Transverse colon (tissue), 4 donors: ENCODE results near the gene RER1.

Experiments
- POLR2A ChIP-seq: fragments of 450-650 bp; IDR thresholded peaks from one replicate; pipeline ENCODE4 v1.6.1; 2016; ENCODE audit warnings: antibody characterized with exemption, mild to moderate bottlenecking, moderate library complexity
- POLR2AphosphoS5 ChIP-seq, 3 donors: sonication (generic); formaldehyde crosslinking; IDR thresholded peaks; one replicate each; pipeline ENCODE4 v1.6.1; 2016; ENCODE audit warnings: antibody characterized with exemption in 3 of 3
- TF ChIP-seq, protein P1 (sequence below), 5 experiments: fragments of 200-600 bp in 3 of 5; fragments of 450-650 bp in 2 of 5; sonication (generic) in 3 of 5; IDR thresholded peaks; 1 replicate in 2 of 5; 2 replicates in 3 of 5; pipeline ENCODE4 v1.5.1; 2016 to 2017; ENCODE audit warnings: antibody characterized with exemption in 5 of 5, inconsistent platforms in 3 of 5, mild to moderate bottlenecking in 2 of 5, moderate library complexity in 1 of 5

DNA sequence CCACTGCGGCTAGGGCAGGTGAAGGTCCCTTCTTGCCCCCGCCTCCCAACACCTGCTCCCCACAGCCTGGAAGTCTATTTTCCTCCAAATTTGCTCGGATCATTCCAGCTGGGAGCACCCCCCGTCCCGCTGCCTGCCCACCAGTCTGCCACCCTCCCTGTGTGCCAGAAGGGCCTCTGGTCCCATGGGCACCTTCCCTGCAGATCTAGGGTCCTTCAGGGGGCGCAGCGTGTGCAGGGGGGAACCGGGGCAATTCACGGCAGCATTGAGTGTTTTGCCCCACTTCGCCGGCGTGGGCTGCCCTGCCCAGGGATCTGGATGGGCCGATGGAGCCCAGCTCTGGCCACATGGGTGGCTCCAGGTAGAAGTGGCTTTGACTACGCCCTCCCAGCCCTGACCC lies 47.0 kb downstream of the RER1 start:
- TF ChIP-seq POLR2A (no peak), POLR2AphosphoS5 (IDR thresholded peaks at IDR 0.05) (no peak)
- TF ChIP-seq, protein P1, sequence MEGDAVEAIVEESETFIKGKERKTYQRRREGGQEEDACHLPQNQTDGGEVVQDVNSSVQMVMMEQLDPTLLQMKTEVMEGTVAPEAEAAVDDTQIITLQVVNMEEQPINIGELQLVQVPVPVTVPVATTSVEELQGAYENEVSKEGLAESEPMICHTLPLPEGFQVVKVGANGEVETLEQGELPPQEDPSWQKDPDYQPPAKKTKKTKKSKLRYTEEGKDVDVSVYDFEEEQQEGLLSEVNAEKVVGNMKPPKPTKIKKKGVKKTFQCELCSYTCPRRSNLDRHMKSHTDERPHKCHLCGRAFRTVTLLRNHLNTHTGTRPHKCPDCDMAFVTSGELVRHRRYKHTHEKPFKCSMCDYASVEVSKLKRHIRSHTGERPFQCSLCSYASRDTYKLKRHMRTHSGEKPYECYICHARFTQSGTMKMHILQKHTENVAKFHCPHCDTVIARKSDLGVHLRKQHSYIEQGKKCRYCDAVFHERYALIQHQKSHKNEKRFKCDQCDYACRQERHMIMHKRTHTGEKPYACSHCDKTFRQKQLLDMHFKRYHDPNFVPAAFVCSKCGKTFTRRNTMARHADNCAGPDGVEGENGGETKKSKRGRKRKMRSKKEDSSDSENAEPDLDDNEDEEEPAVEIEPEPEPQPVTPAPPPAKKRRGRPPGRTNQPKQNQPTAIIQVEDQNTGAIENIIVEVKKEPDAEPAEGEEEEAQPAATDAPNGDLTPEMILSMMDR (IDR thresholded peaks at IDR 0.05) = no peak
